CD14-positive monocyte (primary cell): ENCODE measurements around the gene KCNJ5. TPM values are rescaled to one million over a fixed set of nuclear protein-coding genes. Genes with fewer than 3 reads are reported as not detected.

Source experiments
- DNase-seq, 3 donors: peaks; one replicate each; pipeline ENCODE4 v3.0.0-alpha.2; 2011 to 2022
- H2AFZ ChIP-seq: 2 replicates; pipeline ENCODE4 v1.6.0; 2012; ENCODE audit warnings: mild to moderate bottlenecking, low read depth, low read length, inconsistent platforms; ENCODE audit not compliant: insufficient read depth, poor library complexity, severe bottlenecking
- H3K27ac ChIP-seq, 2 donors: 1 replicate in 1 of 2; 2 replicates in 1 of 2; pipeline ENCODE4 v1.5.1; 2012 to 2013; ENCODE audit warnings: low read length in 2 of 2, control low read depth in 1 of 2, inconsistent platforms in 1 of 2, low read depth in 1 of 2, mild to moderate bottlenecking in 1 of 2
- H3K27me3 ChIP-seq, 2 donors: one replicate each; pipeline versions ENCODE4 v1.6.0 to v1.6.1; 2011 to 2013; ENCODE audit warnings: low read length in 2 of 2; ENCODE audit not compliant: control insufficient read depth in 2 of 2, insufficient read depth in 2 of 2
- H3K36me3 ChIP-seq, 2 donors: replicated peaks in 1 of 2; 1 replicate in 1 of 2; 2 replicates in 1 of 2; pipeline versions ENCODE4 v1.5.1 to v1.6.1; 2012 to 2013; ENCODE audit warnings: low read length in 2 of 2, control low read depth in 1 of 2, inconsistent platforms in 1 of 2, mild to moderate bottlenecking in 1 of 2; ENCODE audit not compliant: insufficient read depth in 2 of 2, control insufficient read depth in 1 of 2
- H3K4me1 ChIP-seq, 2 donors: 1 replicate in 1 of 2; 2 replicates in 1 of 2; pipeline versions ENCODE4 v1.5.1 to v1.6.1; 2012 to 2013; ENCODE audit warnings: low read length in 2 of 2, control low read depth in 1 of 2, inconsistent platforms in 1 of 2, mild to moderate bottlenecking in 1 of 2, moderate library complexity in 1 of 2; ENCODE audit not compliant: insufficient read depth in 2 of 2, control insufficient read depth in 1 of 2
- H3K4me2 ChIP-seq: replicated peaks from 2 replicates; pipeline ENCODE3; 2012; ENCODE audit warnings: low read length, moderate library complexity, mild to moderate bottlenecking; ENCODE audit not compliant: poor library complexity, severe bottlenecking; ENCODE audit errors: extremely low read depth
- H3K4me3 ChIP-seq, 3 experiments: fragments of 200-600 bp in 1 of 3; sonication (generic) in 1 of 3; replicated peaks in 1 of 3; 1 replicate in 2 of 3; 2 replicates in 1 of 3; pipeline ENCODE4 v1.5.1; 2011 to 2013; ENCODE audit warnings: low read length in 3 of 3, mild to moderate bottlenecking in 3 of 3, control low read depth in 2 of 3, low read depth in 2 of 3, inconsistent platforms in 1 of 3, moderate library complexity in 1 of 3
- H3K79me2 ChIP-seq: 2 replicates; pipeline ENCODE4 v1.6.0; 2012; ENCODE audit warnings: mild to moderate bottlenecking, control low read depth, inconsistent platforms, low read length, moderate library complexity; ENCODE audit not compliant: insufficient read depth
- H3K9ac ChIP-seq: 2 replicates; pipeline ENCODE4 v1.6.0; 2017; ENCODE audit warnings: low read length, mild to moderate bottlenecking; ENCODE audit not compliant: insufficient read depth, poor library complexity, severe bottlenecking
- H3K9me3 ChIP-seq, 2 donors: replicated peaks in 1 of 2; 1 replicate in 1 of 2; 2 replicates in 1 of 2; pipeline versions ENCODE4 v1.5.1 to v1.6.1; 2012 to 2013; ENCODE audit warnings: low read length in 2 of 2, control low read depth in 1 of 2; ENCODE audit not compliant: control insufficient read depth in 1 of 2, insufficient read depth in 1 of 2
- H4K20me1 ChIP-seq: 2 replicates; pipeline ENCODE4 v1.6.0; 2012; ENCODE audit warnings: mild to moderate bottlenecking, low read length, control low read depth, moderate library complexity; ENCODE audit not compliant: insufficient read depth
- H3K27ac Mint-ChIP-seq, 7 donors: one replicate each; pipeline ENCODE4 v1.8.0; 2020; ENCODE audit warnings: mild to moderate bottlenecking in 7 of 7, mixed read lengths in 7 of 7, moderate library complexity in 6 of 7, inconsistent platforms in 2 of 7
- H3K27me3 Mint-ChIP-seq, 3 donors: one replicate each; pipeline ENCODE4 v1.8.0; 2021 to 2022; ENCODE audit warnings: low read depth in 3 of 3, mild to moderate bottlenecking in 3 of 3, mixed read lengths in 3 of 3, moderate library complexity in 3 of 3, inconsistent platforms in 1 of 3
- H3K36me3 Mint-ChIP-seq, 2 donors: one replicate each; pipeline ENCODE4 v1.8.0; 2020; ENCODE audit warnings: mixed read lengths in 2 of 2, inconsistent platforms in 1 of 2, mild to moderate bottlenecking in 1 of 2
- H3K4me1 Mint-ChIP-seq: one replicate; pipeline ENCODE4 v1.8.0; 2020; ENCODE audit warnings: mild to moderate bottlenecking, mixed read lengths
- H3K4me3 Mint-ChIP-seq, 2 donors: one replicate each; pipeline ENCODE4 v1.8.0; 2020; ENCODE audit warnings: mild to moderate bottlenecking in 2 of 2, mixed read lengths in 2 of 2, moderate library complexity in 1 of 2
- H3K9me3 Mint-ChIP-seq, 7 donors: one replicate each; pipeline ENCODE4 v1.8.0; 2020 to 2022; ENCODE audit warnings: mixed read lengths in 7 of 7, mild to moderate bottlenecking in 6 of 7, moderate library complexity in 6 of 7, inconsistent platforms in 2 of 7
- WGBS: methylation state at CpG from one replicate; pipeline ENCODE4 v1.1.5; 2013; ENCODE audit warnings: missing lambda C conversion rate; ENCODE audit not compliant: insufficient coverage; 5-methylcytosine and 5-hydroxymethylcytosine counted together
- intact Hi-C, 2 donors: fragments of 100-400 bp; cut with micrococcal nuclease; formaldehyde crosslinking; loops; one replicate each; pipeline versions ENCODE4 v1.15.0 to v1.15.1; 2023
- polyA plus RNA-seq, 3 donors: library from polyadenylated mRNA; depleted of rRNA in 1 of 3; unstranded in 2 of 3; stranded (reverse) in 1 of 3; fragments of 300-500 nt in 2 of 3; fragments of >200 nt in 1 of 3; fragmentation: Illumina TruSeq in 2 of 3; gene quantifications; 1 replicate in 2 of 3; 2 replicates in 1 of 3; pipeline ENCODE4 v1.2.3, GENCODE V29; 2012 to 2021
- TF ChIP-seq, protein P1 (sequence below): fragments of 200-600 bp; IDR thresholded peaks from one replicate; pipeline ENCODE4 v1.8.0; 2022; ENCODE audit warnings: antibody characterized with exemption, mild to moderate bottlenecking

KCNJ5 gene
- polyA plus RNA-seq, 3 donors = 0.03 TPM; not detected in 2

DNA sequence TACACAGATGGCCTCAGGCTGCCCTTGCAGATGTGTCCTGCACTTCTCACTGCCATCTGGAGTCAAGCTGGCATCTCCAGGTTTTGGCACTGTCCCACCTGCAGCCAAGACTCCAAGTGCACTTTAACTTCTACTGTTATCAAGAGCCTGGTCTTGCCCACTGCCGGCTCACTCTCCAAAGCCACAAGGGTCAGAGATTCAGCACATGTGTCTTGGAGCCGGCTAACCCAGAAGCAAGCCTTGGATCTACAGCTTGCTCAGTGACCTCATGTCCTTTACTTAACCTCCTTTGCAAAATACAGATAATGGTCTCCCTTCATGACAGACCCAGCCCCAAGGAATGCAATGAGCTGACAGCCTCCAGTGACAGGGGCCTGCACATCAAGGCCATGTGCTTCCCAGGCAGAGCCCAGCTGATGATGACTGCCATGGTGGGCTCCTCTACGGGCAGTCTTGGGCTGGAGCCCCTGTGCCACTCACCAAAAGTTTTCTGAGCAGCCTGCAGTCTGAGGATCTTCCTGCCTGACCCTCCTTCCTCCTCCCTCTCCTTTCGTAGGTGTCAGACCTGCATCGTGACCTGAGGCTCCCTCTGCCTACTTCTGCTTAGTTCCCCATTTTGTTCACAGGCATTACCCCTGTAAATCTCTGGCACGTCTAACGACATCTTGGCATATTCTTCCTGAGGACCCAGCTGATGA is 42.5 kb downstream of the KCNJ5 start:
- H3K36me3 Mint-ChIP-seq = no peaks in the 10 kb centered on the region
- peaks cover 2 to 4% (median 4%) of the 10 kb centered on the region in 3 donors for H3K27me3 Mint-ChIP-seq
- Histone ChIP-seq H3K9me3 (peaks cover 0 to 2% of the 10 kb centered on the region in 2 donors), H4K20me1 (no peaks in the 10 kb centered on the region), H3K27me3 (no peaks in the 10 kb centered on the region), H3K36me3 (no peaks in the 10 kb centered on the region), H3K79me2 (no peaks in the 10 kb centered on the region), H2AFZ (no peak overlapping the region), H3K4me1 (peaks cover 0 to under 1% of the 10 kb centered on the region in 2 donors), H3K4me3 (no peak overlapping the region), H3K27ac (no peak overlapping the region), H3K4me2 (no peak overlapping the region), H3K9ac (no peak overlapping the region)
- intact Hi-C loops = no loop called here
- H3K27ac Mint-ChIP-seq = no peak overlapping the region
- no peak overlapping the region for H3K4me3 Mint-ChIP-seq
- H3K9me3 Mint-ChIP-seq = peaks cover 0 to 3% (median 0%) of the 10 kb centered on the region in 7 donors
- H3K4me1 Mint-ChIP-seq = peaks cover 3% of the 10 kb centered on the region
- WGBS = 75% methylated on average over 5 of the region's 7 CpGs
- DNase-seq = no peak
- TF ChIP-seq, protein P1, sequence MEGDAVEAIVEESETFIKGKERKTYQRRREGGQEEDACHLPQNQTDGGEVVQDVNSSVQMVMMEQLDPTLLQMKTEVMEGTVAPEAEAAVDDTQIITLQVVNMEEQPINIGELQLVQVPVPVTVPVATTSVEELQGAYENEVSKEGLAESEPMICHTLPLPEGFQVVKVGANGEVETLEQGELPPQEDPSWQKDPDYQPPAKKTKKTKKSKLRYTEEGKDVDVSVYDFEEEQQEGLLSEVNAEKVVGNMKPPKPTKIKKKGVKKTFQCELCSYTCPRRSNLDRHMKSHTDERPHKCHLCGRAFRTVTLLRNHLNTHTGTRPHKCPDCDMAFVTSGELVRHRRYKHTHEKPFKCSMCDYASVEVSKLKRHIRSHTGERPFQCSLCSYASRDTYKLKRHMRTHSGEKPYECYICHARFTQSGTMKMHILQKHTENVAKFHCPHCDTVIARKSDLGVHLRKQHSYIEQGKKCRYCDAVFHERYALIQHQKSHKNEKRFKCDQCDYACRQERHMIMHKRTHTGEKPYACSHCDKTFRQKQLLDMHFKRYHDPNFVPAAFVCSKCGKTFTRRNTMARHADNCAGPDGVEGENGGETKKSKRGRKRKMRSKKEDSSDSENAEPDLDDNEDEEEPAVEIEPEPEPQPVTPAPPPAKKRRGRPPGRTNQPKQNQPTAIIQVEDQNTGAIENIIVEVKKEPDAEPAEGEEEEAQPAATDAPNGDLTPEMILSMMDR = no peak

DNA sequence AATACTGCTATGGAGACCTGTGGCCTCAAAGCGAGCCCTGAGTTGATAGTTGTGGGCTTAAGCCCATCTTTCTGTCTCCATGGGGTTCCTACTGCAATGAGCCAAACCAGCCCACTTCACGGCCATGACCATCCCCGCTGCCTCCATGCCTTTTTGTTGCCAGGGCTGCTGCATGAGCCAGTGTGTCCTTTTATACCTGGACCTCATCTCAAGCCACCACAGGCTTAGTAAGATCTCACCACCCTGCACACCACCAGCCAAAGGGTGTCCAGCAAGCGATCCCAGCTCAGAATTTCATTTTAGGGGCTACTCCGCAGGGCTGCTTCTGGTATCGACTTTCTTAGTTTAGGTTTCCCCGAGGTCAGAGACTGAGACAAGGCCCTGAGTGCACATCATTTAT is 43.2 kb downstream of the KCNJ5 start:
- H3K9ac ChIP-seq = no peak overlapping the region
- H3K27ac Mint-ChIP-seq = no peak overlapping the region

More for the DNA sequence above, 43.2 kb downstream of the KCNJ5 start:
- intact Hi-C loops = no loop called here
- Histone ChIP-seq H3K4me2 (no peak overlapping the region), H3K4me1 (no peaks in the 10 kb centered on the region), H3K9me3 (peaks cover 0 to 2% of the 10 kb centered on the region in 2 donors), H3K79me2 (no peaks in the 10 kb centered on the region), H3K27me3 (no peaks in the 10 kb centered on the region), H3K27ac (no peak overlapping the region), H2AFZ (no peak overlapping the region), H3K36me3 (no peaks in the 10 kb centered on the region), H4K20me1 (no peaks in the 10 kb centered on the region), H3K4me3 (no peak overlapping the region)
- Mint-ChIP-seq H3K4me3 (no peak overlapping the region), H3K4me1 (peaks cover 1% of the 10 kb centered on the region), H3K36me3 (no peaks in the 10 kb centered on the region), H3K9me3 (peaks cover 0 to 3% (median 0%) of the 10 kb centered on the region in 7 donors), H3K27me3 (peaks cover 2 to 6% (median 4%) of the 10 kb centered on the region in 3 donors)
- 93% methylated on average over 7 of the region's 7 CpGs for WGBS
- DNase-seq = no peak
- TF ChIP-seq, protein P1 = no peak
